ENCODE results near the gene PPFIA4. TPM values are rescaled to one million over a fixed set of nuclear protein-coding genes. Genes with fewer than 3 reads are reported as not detected.

PPFIA4 gene
- total and polyA plus RNA-seq, 9 of the 15 experiments (the other 6 are each of a cell fraction or from before 2014, with no cell fraction given) = 0.07 to 12.0 (median 0.70) TPM

DNA sequence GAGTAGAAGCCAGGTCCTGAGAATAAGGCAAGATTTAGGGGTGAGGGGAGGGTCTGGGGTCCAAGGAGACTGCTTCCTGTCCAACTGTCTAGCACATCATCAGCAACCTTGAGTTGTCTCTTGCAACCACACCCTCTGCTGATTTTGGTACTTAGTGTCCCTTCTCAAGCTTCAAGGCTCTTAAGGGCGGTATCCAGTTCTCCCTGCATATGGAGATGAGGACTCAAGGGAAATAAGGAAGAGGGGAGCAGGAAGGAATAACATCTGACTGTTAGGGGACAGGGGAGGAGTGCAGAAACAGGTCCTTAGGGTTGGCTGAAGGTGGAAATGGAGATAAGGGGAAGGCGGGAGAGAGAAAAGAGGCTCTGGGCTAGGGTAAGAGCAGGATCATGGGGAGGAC lies 47.2 kb downstream of the PPFIA4 start:
- CTCF ChIA-PET (ENCODE audit: low intra/inter-chr PET ratio) = no interaction called here
- no TSS peak for BruUV-seq (replicated peaks)
- intact Hi-C loops (cut with micrococcal nuclease) (no loop called here), in situ Hi-C loops (cut with MboI) (no loop called here)
- H3K27ac ChIP-seq (ENCODE audit: extremely low read depth, low read depth, low read length) = no peak overlapping the region
- TF ChIP-seq RBM15 (IDR thresholded peaks at IDR 0.05; ENCODE audit: insufficient read depth, low read length) (no peak), CGGBP1 (CRISPR knock-in tag; IDR thresholded peaks at IDR 0.05) (no peak), POLR3G (IDR thresholded peaks at IDR 0.05; ENCODE audit: extremely low read depth, insufficient read length, insufficient replicate concordance) (no peak), E2F4 (CRISPR knock-in tag; IDR thresholded peaks at IDR 0.05; ENCODE audit: low read depth) (no peak), TEAD2 (tag; IDR thresholded peaks at IDR 0.05) (no peak)
- ATAC-seq (no peak), DNase-seq (ENCODE audit: extremely low read depth in 1 of 4, low spot score in 3 of 4) (no peak), FAIRE-seq (no peak)
- H3K27me3 ChIP-seq (ENCODE audit: control insufficient read depth in 2 of 2, insufficient read depth in 2 of 2, low read length in 2 of 2) = peaks cover 36 to 73% of the 10 kb centered on the region in 2 experiments
- H3K9ac ChIP-seq (ENCODE audit: insufficient read depth in 1 of 2, low read depth in 2 of 2, low read length in 2 of 2) = no peak overlapping the region
- no peaks in the 10 kb centered on the region for H3K36me3 ChIP-seq (ENCODE audit: control insufficient read depth, insufficient read depth, low read length)
- no peaks in the 10 kb centered on the region for H3K79me2 ChIP-seq (ENCODE audit: control insufficient read depth, insufficient read depth, low read length)
- H3K9me1 ChIP-seq (ENCODE audit: control insufficient read depth, insufficient read depth, low read length) = no peaks in the 10 kb centered on the region
- H4K20me1 ChIP-seq (replicated peaks; ENCODE audit: control insufficient read depth, insufficient read depth, low read length) = peaks cover 4% of the 10 kb centered on the region; the same call in 1 of the 2 replicates
- no peak overlapping the region for H3K4me2 ChIP-seq (ENCODE audit: insufficient read depth, low read length)
- H3K4me3 ChIP-seq = no peak overlapping the region
- H3K4me1 ChIP-seq (replicated peaks in 1 of 2; ENCODE audit: control insufficient read depth in 2 of 2, insufficient read depth in 2 of 2, low read length in 2 of 2) = peaks cover 0 to 10% of the 10 kb centered on the region in 2 experiments; a peak in 2 of 5 replicates
- H3K9me3 ChIP-seq (replicated peaks; ENCODE audit: control insufficient read depth, insufficient read depth, low read depth, low read length) = no peaks in the 10 kb centered on the region
- no peak overlapping the region for H2AFZ ChIP-seq (ENCODE audit: low read depth, low read length)
- WGBS (ENCODE audit: insufficient coverage, low coverage, missing lambda C conversion rate) = 0% methylated on average over 2 of the region's 2 CpGs
- POLR2A ChIA-PET = interaction anchor here (0.6 to 1.4 kb wide), 6 partner anchors 9 to 142 kb away, joined by 3 to 7 read pairs (median 3); no protein-coding TSS in a partner anchor
